Endothelial cell of umbilical vein (primary cell): ENCODE measurements around the gene NEMP2. TPM values are rescaled to one million over a fixed set of nuclear protein-coding genes. Genes with fewer than 3 reads are reported as not detected.

Source experiments
- BruUV-seq: library from RNA; stranded (reverse); fragments of 400-500 nt; replicated peaks from 2 replicates; lab custom pipeline; 2021; lab: Mats Ljungman, UMichigan
- CTCF ChIA-PET: fragments of 300-600, 350-600 bp; sonication (Branson Sonifier 250); formaldehyde crosslinking; loops from one replicate; lab custom pipeline; 2021; ENCODE audit warnings: antibody characterized with exemption, inconsistent platforms; lab: Charles Lee
- POLR2A ChIA-PET: fragments of 300-600, 350-600 bp; sonication (Branson Sonifier 250); formaldehyde crosslinking; loops from one replicate; lab custom pipeline; 2021; ENCODE audit warnings: antibody characterized with exemption, inconsistent platforms; lab: Charles Lee
- DNase-seq: peaks from one replicate; pipeline ENCODE4 v3.0.0-alpha.2; 2011; ENCODE audit warnings: low read depth, low spot score
- FAIRE-seq: peaks from 2 replicates; lab custom pipeline; 2011; peaks lifted over from hg19 to GRCh38; lab: Jason Lieb, UNC
- H2AFZ ChIP-seq: 2 replicates; pipeline ENCODE4 v1.6.0; 2012; ENCODE audit warnings: low read depth, low read length, control low read depth, inconsistent platforms
- H3K27ac ChIP-seq: 2 replicates; pipeline ENCODE4 v1.5.1; 2011; ENCODE audit warnings: low read depth, mild to moderate bottlenecking, control low read depth, low read length, moderate library complexity; ENCODE audit not compliant: insufficient read depth
- H3K27me3 ChIP-seq, 2 experiments: 2 replicates each; pipeline versions ENCODE4 v1.6.0 to v1.6.1; 2011; ENCODE audit warnings: low read length in 2 of 2, mixed read lengths in 1 of 2; ENCODE audit not compliant: control insufficient read depth in 2 of 2, insufficient read depth in 2 of 2
- H3K36me3 ChIP-seq, 2 experiments: 2 replicates in 1 of 2; 3 replicates in 1 of 2; pipeline ENCODE4 v1.5.1; 2011; ENCODE audit warnings: low read length in 2 of 2, mild to moderate bottlenecking in 1 of 2, moderate library complexity in 1 of 2; ENCODE audit not compliant: control insufficient read depth in 2 of 2, insufficient read depth in 2 of 2; ENCODE audit errors: extremely low read depth in 1 of 2
- H3K4me1 ChIP-seq: 3 replicates; pipeline ENCODE4 v1.5.1; 2011; ENCODE audit warnings: mild to moderate bottlenecking, low read length; ENCODE audit not compliant: control insufficient read depth, insufficient read depth; ENCODE audit errors: extremely low read depth
- H3K4me2 ChIP-seq: 2 replicates; pipeline ENCODE4 v1.6.1; 2011; ENCODE audit warnings: low read length, control low read depth, mixed read lengths; ENCODE audit not compliant: insufficient read depth
- H3K4me3 ChIP-seq, 3 experiments: fragments of 200-600 bp in 1 of 3; sonication (generic), shearing (Covaris generic) in 1 of 3; replicated peaks in 1 of 3; 2 replicates each; pipeline ENCODE4 v1.5.1; 2011 to 2016; ENCODE audit warnings: control low read depth in 3 of 3, low read length in 3 of 3, mild to moderate bottlenecking in 2 of 3, inconsistent platforms in 1 of 3, low read depth in 1 of 3, moderate library complexity in 1 of 3; ENCODE audit not compliant: insufficient read depth in 1 of 3
- H3K79me2 ChIP-seq: 2 replicates; pipeline ENCODE4 v1.6.0; 2012; ENCODE audit warnings: low read length, inconsistent platforms; ENCODE audit not compliant: control insufficient read depth, insufficient read depth
- H3K9ac ChIP-seq: replicated peaks from 2 replicates; pipeline ENCODE3; 2011; ENCODE audit warnings: low read length, control low read depth; ENCODE audit not compliant: insufficient read depth; ENCODE audit errors: extremely low read depth
- H3K9me1 ChIP-seq: replicated peaks from 3 replicates; pipeline ENCODE4 v1.6.0; 2011; ENCODE audit warnings: mild to moderate bottlenecking, low read length; ENCODE audit not compliant: control insufficient read depth, insufficient read depth; ENCODE audit errors: extremely low read depth
- H3K9me3 ChIP-seq: replicated peaks from 2 replicates; pipeline ENCODE4 v1.5.1; 2012; ENCODE audit warnings: low read length, inconsistent platforms; ENCODE audit not compliant: control insufficient read depth, insufficient read depth
- H4K20me1 ChIP-seq: replicated peaks from 2 replicates; pipeline ENCODE3; 2011; ENCODE audit warnings: mild to moderate bottlenecking, low read length; ENCODE audit not compliant: control insufficient read depth, insufficient read depth; ENCODE audit errors: extremely low read depth
- CTCF ChIP-seq, 2 donors: IDR thresholded peaks; 1 replicate in 1 of 2; 2 replicates in 1 of 2; pipeline ENCODE4 v1.5.1; 2011; ENCODE audit warnings: low read length in 2 of 2, mild to moderate bottlenecking in 2 of 2, moderate library complexity in 2 of 2, control low read depth in 1 of 2, inconsistent platforms in 1 of 2, low read depth in 1 of 2; ENCODE audit not compliant: insufficient read depth in 1 of 2; ENCODE audit errors: extremely low read depth in 1 of 2
- EZH2 ChIP-seq: IDR thresholded peaks from 2 replicates; pipeline ENCODE4 v1.6.1; 2012; ENCODE audit warnings: borderline replicate concordance, low read depth, mild to moderate bottlenecking, moderate library complexity, low read length, inconsistent platforms; ENCODE audit not compliant: severe bottlenecking
- FOS ChIP-seq: IDR thresholded peaks from 2 replicates; pipeline ENCODE4 v1.6.1; 2011; ENCODE audit warnings: mild to moderate bottlenecking, low read length, moderate library complexity, borderline replicate concordance; ENCODE audit not compliant: insufficient read depth
- GATA2 ChIP-seq: IDR thresholded peaks from 2 replicates; pipeline ENCODE4 v1.7.0; 2011; ENCODE audit warnings: low read depth, mild to moderate bottlenecking, moderate library complexity, mixed read lengths, low read length; ENCODE audit not compliant: insufficient read length, insufficient read depth
- JUN ChIP-seq: IDR thresholded peaks from 2 replicates; pipeline ENCODE4 v1.6.1; 2011; ENCODE audit warnings: borderline replicate concordance, low read depth; ENCODE audit not compliant: insufficient read length, insufficient read depth
- MAX ChIP-seq: IDR thresholded peaks from 2 replicates; pipeline ENCODE4 v1.6.1; 2011; ENCODE audit not compliant: insufficient read depth, insufficient read length
- MYC ChIP-seq: IDR thresholded peaks from one replicate; pipeline ENCODE4 v1.6.1; 2011; ENCODE audit warnings: mild to moderate bottlenecking, low read depth, low read length
- POLR2A ChIP-seq: IDR thresholded peaks from 2 replicates; pipeline ENCODE4 v1.6.1; 2012; ENCODE audit warnings: low read depth, mild to moderate bottlenecking, control low read depth, low read length
- POLR2AphosphoS5 ChIP-seq: IDR thresholded peaks from 2 replicates; pipeline ENCODE4 v1.6.1; 2012; ENCODE audit warnings: low read depth, mild to moderate bottlenecking, control low read depth, low read length, moderate library complexity; ENCODE audit not compliant: insufficient read depth
- dilution Hi-C: fragments of 300-500 bp; cut with MboI; formaldehyde crosslinking; loops from one replicate; pipeline ENCODE4 v1.15.0; 2019; ENCODE audit warnings: low sequenced_read_pairs; ENCODE audit not compliant: extremely low pct_ligation_motif_present
- intact Hi-C: fragments of 100-400 bp; cut with micrococcal nuclease; formaldehyde crosslinking; loops from one replicate; pipeline ENCODE4 v1.10.0; 2022
- polyA plus RNA-seq, 4 experiments: library from polyadenylated mRNA; depleted of rRNA in 3 of 4; stranded (reverse) in 3 of 4; unstranded in 1 of 4; fragments of >200 nt; gene quantifications; 2 replicates each; pipeline versions ENCODE4 v1.2.1 to v1.2.3, GENCODE V29; 2011 to 2012; ENCODE audit warnings: missing spikeins in 1 of 4
- total RNA-seq: library from RNA; stranded (reverse); gene quantifications from 2 replicates; pipeline ENCODE4 v1.2.3, GENCODE V29; 2021

Gene NEMP2
- total and polyA plus RNA-seq, 2 donors (not counting 3 experiments of a cell fraction or from before 2014, with no cell fraction given) = 3.1 to 8.4 TPM

- POLR2A ChIA-PET = no interaction called here
- H3K9ac ChIP-seq = no peak overlapping the region
- no peak overlapping the region for H3K4me2 ChIP-seq
- H3K27ac ChIP-seq = no peak overlapping the region
- H3K36me3 ChIP-seq = no peaks in the 10 kb centered on the region
- no peak for TF ChIP-seq EZH2
- TF ChIP-seq POLR2AphosphoS5 = no peak
- TF ChIP-seq POLR2A = no peak
- no peak for TF ChIP-seq GATA2
- TF ChIP-seq CTCF (IDR thresholded peaks at IDR 0.05; ENCODE audit: extremely low read depth in 1 of 2, insufficient read depth in 1 of 2, low read depth in 1 of 2, low read length in 2 of 2) = no peak
- no peak for TF ChIP-seq MYC
- no peak for TF ChIP-seq FOS
- TF ChIP-seq JUN = no peak
- TF ChIP-seq MAX = no peak
- H3K9me1 ChIP-seq = no peaks in the 10 kb centered on the region
- H3K27me3 ChIP-seq = no peaks in the 10 kb centered on the region
- dilution Hi-C loops = no loop called here
- intact Hi-C loops = no loop called here
- H3K79me2 ChIP-seq = no peaks in the 10 kb centered on the region
- H3K4me3 ChIP-seq = no peak overlapping the region
- CTCF ChIA-PET = interaction anchor here (0.9 to 1.8 kb wide), 3 partner anchors 8 to 178 kb away, joined by 3 to 4 read pairs (median 3); no protein-coding TSS in a partner anchor
- FAIRE-seq = no peak
- no peaks in the 10 kb centered on the region for H3K4me1 ChIP-seq
- BruUV-seq = no TSS peak
- H4K20me1 ChIP-seq = no peaks in the 10 kb centered on the region
- H2AFZ ChIP-seq = no peak overlapping the region
- H3K9me3 ChIP-seq = no peaks in the 10 kb centered on the region
- DNase-seq = no peak
Observed at GRCh38 chr2:190582019-190582418, 47.5 kb upstream of the NEMP2 start.
